Measurements from ENCODE around the gene ING5.

GRCh38 chr2:241665731-241666440 lies 36.0 kb upstream of the ING5 start:
- TF ChIP-seq ZFX (IDR thresholded peaks at IDR 0.05; ENCODE audit: borderline replicate concordance) (no peak), CTCF (IDR thresholded peaks at IDR 0.05) (peak; percentile 32; the same call in 1 of the 2 replicates)
